GM23248 (cell line): ENCODE results near the gene ADAMTS17. TPM values are rescaled to one million over a fixed set of nuclear protein-coding genes. Genes with fewer than 3 reads are reported as not detected.

Source experiments
- DNase-seq: peaks from one replicate; pipeline ENCODE4 v3.0.0-alpha.2; 2015
- H2AFZ ChIP-seq: fragments of 200-600 bp; sonication (generic); 2 replicates; pipeline ENCODE4 v1.6.1; 2016; ENCODE audit warnings: antibody characterized with exemption
- H3F3A ChIP-seq: fragments of 200-600 bp; sonication (generic); 2 replicates; pipeline ENCODE4 v1.6.1; 2016; ENCODE audit warnings: mild to moderate bottlenecking, antibody characterized with exemption, mixed run types; ENCODE audit not compliant: insufficient read depth
- H3K27ac ChIP-seq: fragments of 200-600 bp; sonication (generic); 2 replicates; pipeline ENCODE4 v1.5.1; 2016; ENCODE audit warnings: mild to moderate bottlenecking
- H3K27me3 ChIP-seq: fragments of 200-600 bp; sonication (generic); replicated peaks from 2 replicates; pipeline ENCODE4 v1.6.1; 2016; ENCODE audit warnings: mild to moderate bottlenecking; ENCODE audit not compliant: insufficient read depth
- H3K36me3 ChIP-seq: fragments of 200-600 bp; sonication (generic); 2 replicates; pipeline ENCODE4 v1.6.1; 2016; ENCODE audit warnings: low read depth, mild to moderate bottlenecking
- H3K4me1 ChIP-seq: fragments of 200-600 bp; sonication (generic); 2 replicates; pipeline ENCODE4 v1.6.1; 2016; ENCODE audit warnings: mild to moderate bottlenecking; ENCODE audit not compliant: insufficient read depth
- H3K4me2 ChIP-seq: fragments of 200-600 bp; sonication (generic); one replicate; pipeline ENCODE4 v1.6.1; 2016; ENCODE audit warnings: mild to moderate bottlenecking; ENCODE audit not compliant: unreplicated experiment
- H3K4me3 ChIP-seq: fragments of 200-600 bp; sonication (generic); 2 replicates; pipeline ENCODE4 v1.5.1; 2016; ENCODE audit warnings: mild to moderate bottlenecking
- H3K79me2 ChIP-seq: fragments of 200-600 bp; sonication (generic); 2 replicates; pipeline ENCODE4 v1.6.1; 2016; ENCODE audit warnings: mild to moderate bottlenecking; ENCODE audit not compliant: insufficient read depth
- H3K9ac ChIP-seq: fragments of 200-600 bp; sonication (generic); 2 replicates; pipeline ENCODE4 v1.6.1; 2016; ENCODE audit warnings: mild to moderate bottlenecking
- H3K9me2 ChIP-seq: fragments of 200-600 bp; sonication (generic); 2 replicates; pipeline ENCODE4 v1.6.1; 2016; ENCODE audit warnings: mixed run types, mild to moderate bottlenecking, moderate library complexity; ENCODE audit not compliant: insufficient read depth
- H3K9me3 ChIP-seq: fragments of 200-600 bp; sonication (generic); one replicate; pipeline ENCODE4 v1.6.1; 2017; ENCODE audit warnings: low read depth
- H4K20me1 ChIP-seq: fragments of 200-600 bp; sonication (generic); 2 replicates; pipeline ENCODE4 v1.6.0; 2016; ENCODE audit not compliant: insufficient read depth
- EZH2 ChIP-seq: fragments of 200-600 bp; sonication (generic); IDR thresholded peaks from 2 replicates; pipeline ENCODE4 v1.6.1; 2018; ENCODE audit warnings: antibody characterized with exemption, mild to moderate bottlenecking; ENCODE audit not compliant: insufficient read depth, poor library complexity, severe bottlenecking
- EZH2phosphoT487 ChIP-seq: fragments of 200-600 bp; sonication (generic); IDR thresholded peaks from 2 replicates; pipeline ENCODE4 v1.6.1; 2018; ENCODE audit warnings: antibody characterized with exemption, moderate library complexity, mild to moderate bottlenecking, low read depth; ENCODE audit not compliant: insufficient read depth
- WGBS, 2 experiments: methylation state at CpG; one replicate each; pipeline ENCODE4 v1.1.6; 2015 to 2017; ENCODE audit warnings: low lambda C conversion rate in 2 of 2, low coverage in 1 of 2; ENCODE audit errors: missing lambda C conversion rate in 2 of 2; 5-methylcytosine and 5-hydroxymethylcytosine counted together
- in situ Hi-C: fragments of 300-500 bp; cut with MboI; formaldehyde crosslinking; loops from 2 replicates; pipeline ENCODE4 v1.15.0; 2020
- polyA plus RNA-seq: library from polyadenylated mRNA; unstranded; fragments of >200 nt; fragmentation: Nextera tagmentation; extraction: Ambion mirVana; gene quantifications from 2 replicates; pipeline ENCODE4 v1.2.1, GENCODE V29; 2016
- small RNA-seq: library from RNA; depleted of rRNA; stranded (forward); fragments of <200 nt; gene quantifications from one replicate; pipeline ENCODE3, GENCODE V24; 2014; ENCODE audit warnings: low read depth, low replicate concordance
- total RNA-seq: library from RNA; depleted of rRNA; stranded (reverse); fragments of >200 nt; shearing (Covaris generic); gene quantifications from 2 replicates; pipeline ENCODE4 v1.2.3, GENCODE V29; 2014; rRNA removed

Gene ADAMTS17
- total and polyA plus RNA-seq, 2 experiments from 2014 or later, result not detected

DNA sequence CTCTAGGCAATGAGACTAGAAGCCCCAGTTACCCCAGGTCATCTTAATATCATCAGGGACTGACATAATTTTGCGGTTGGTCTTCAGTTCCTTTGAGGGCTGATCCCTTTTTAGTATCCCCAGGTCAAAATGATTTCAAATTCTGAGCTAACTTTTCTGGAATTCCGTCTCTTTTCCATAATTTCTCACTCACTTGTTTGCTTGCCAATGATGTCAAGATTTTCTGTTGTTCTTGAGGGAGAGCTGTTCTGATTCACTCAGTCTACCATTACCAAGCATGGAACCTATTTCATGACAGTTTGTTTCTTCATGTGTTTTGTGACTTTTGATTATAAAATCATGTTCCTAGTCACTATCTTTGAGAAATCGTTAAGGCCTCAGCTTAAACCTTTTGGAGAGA, 418.1 kb downstream of the ADAMTS17 start:
- no peaks in the 10 kb centered on the region for H3K36me3 ChIP-seq
- H2AFZ ChIP-seq, result no peak overlapping the region
- no peak overlapping the region for H3K4me2 ChIP-seq
- no peaks in the 10 kb centered on the region for H3K9me3 ChIP-seq
- H3F3A ChIP-seq, result no peaks in the 10 kb centered on the region
- H3K9ac ChIP-seq, result no peak overlapping the region
- TF ChIP-seq EZH2phosphoT487 (no peak), EZH2 (no peak)
- H3K4me3 ChIP-seq, result no peak overlapping the region
- H3K9me2 ChIP-seq, result no peaks in the 10 kb centered on the region
- 0 out of 2 replicates have a peak, but pooled peaks cover 5% of the 10 kb centered on the region for H3K27me3 ChIP-seq
- WGBS, 2 experiments, result 13 to 15% methylated on average over 3 of the region's 3 CpGs
- no peaks in the 10 kb centered on the region for H3K4me1 ChIP-seq
- no peaks in the 10 kb centered on the region for H3K79me2 ChIP-seq
- H3K27ac ChIP-seq, result no peak overlapping the region
- no peaks in the 10 kb centered on the region for H4K20me1 ChIP-seq
- in situ Hi-C loops, result no loop called here
- no peak for DNase-seq

Small RNAs within 50 kb of the gene (small RNA-seq; reads per million reads assigned to genes)
- gene RNA5SP402, result not detected

Other genes with a start within 250 kb of the ADAMTS17 start
- not detected in 2 replicates for gene CERS3, start 187.0 kb upstream of the ADAMTS17 start, total RNA-seq
- not detected in 2 replicates for gene CERS3, start 187.0 kb upstream of the ADAMTS17 start, polyA plus RNA-seq